Activated naive CD8-positive, alpha-beta T cell treated with anti-CD3 and anti-CD28 coated beads, Interleukin-2, amount 50 U/mL, for 16 hours (primary cell): ENCODE results near the gene RAP2B.
"Not testable (repeated sequence)": the region's sequence is repeated elsewhere in the genome, so short reads cannot be mapped to it uniquely, and the experiment has no call there.

Experiments
- DNase-seq: peaks from one replicate; pipeline ENCODE4 v3.0.0-alpha.2; 2020; ENCODE audit warnings: low read depth, low spot score

Gene RAP2B

DNA sequence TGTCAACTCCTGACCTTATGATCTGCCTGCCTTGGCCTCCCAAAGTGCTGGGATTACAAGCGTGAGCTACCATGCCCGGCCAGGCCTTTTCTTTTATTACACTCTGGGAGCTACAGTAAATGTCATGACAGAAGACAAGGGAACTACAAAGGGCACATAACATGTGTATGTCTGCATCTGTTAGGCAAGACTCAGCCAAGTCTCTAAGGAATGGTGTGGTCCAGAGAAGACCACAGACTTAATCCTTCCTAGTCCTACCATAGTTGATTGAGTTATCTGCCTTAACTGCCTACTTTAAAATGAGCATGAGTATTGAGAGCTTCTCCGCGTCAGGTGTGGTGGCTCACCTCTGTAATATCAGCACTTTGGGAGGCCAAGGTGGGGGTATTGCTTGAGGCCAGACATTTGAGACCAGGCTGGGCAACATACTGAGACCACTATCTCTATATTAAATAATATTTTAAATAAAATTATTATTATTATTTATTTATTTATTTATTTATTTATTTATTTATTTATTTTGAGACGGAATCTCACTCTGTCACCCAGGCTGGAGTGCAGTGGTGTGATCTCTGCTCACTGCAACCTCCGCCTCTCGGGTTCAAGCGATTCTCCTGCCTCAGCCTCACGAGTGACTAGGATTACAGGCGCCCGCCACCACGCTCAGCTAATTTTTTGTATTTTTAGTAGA, 31.9 kb downstream of the RAP2B start:
- not testable (repeated sequence) for DNase-seq

DNA sequence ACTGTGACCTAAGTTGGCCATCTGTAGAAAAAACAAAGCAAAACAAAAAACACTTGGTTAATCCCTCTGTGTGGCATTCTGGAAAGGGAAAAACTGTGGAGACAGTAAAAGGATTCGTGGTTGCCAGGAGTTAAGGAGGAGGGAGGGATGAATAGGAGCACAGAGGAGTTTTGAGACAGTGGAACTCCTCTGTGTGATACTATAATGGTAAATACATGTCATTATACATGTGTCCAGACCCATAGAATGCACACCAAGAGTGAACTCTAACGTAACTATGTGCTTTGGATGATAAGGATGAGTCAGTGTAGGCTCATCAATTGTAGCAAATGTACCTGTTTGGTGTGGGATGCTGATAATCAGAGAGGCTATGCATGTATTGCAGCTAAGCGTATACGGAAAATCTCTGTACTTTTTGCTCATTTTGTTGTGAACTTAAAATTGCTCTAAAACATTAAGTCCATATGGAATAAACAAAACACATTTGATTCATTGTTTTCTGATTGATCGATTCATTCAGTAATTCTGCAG, 33.4 kb downstream of the RAP2B start:
- no peak for DNase-seq

DNA sequence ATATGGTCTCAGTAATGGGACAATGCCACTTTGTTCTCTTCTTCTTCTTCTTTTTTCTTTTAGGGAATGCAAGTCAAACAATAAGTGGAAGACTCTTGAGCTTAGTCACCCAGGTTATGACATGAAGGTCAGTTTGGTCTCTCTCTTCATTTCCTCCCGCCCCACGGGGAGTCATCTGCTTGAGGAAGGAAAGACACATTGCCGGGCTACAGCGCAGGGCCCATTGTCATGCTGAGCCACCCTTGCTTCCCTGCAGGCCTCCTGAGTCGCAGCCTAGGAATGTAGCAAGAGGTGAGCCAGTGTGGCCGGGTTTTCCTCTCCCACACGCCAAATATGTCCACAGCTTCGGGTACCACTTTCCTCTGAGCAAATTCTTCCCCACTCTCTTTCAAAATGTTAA, 47.6 kb downstream of the RAP2B start:
- no peak for DNase-seq

DNA sequence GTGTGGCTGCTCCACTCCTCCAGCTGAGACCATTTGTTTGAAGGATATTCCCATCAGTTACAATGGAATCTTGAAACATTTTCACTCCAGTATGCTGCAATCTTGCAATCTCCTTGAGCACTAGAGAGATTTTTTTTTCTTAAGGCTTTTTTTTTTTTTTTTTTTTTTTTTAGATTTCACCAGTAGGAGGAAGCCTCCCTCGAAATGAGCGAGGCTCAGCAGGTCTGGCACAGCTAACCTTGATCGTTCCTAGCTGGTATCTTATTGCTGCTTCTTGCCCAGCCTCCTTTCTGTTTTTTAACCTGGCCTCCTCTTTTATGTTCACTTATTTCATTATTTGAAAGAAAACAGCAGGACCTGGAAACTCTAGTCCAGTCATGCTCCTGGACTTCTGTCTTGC, 48.1 kb downstream of the RAP2B start:
- DNase-seq = no peak

DNA sequence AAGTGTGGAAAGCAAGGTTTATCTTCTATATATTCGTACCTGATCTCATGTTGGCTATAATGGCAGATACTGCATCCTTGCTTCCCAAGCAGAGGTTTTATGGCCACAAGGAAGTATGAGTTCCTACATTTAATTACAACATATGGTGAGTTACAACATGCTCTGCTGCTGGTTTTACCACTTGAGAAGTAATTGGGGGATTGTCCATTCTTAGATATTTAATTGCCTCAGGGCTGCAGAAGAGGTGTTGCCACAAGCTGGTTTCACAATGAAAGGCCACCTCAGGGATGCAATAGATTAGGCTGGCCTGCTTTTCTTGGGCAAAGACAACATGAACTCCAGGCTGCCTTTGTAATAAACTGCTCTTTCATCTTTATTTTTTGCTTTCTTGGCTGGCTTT, 48.6 kb downstream of the RAP2B start:
- DNase-seq = no peak

DNA sequence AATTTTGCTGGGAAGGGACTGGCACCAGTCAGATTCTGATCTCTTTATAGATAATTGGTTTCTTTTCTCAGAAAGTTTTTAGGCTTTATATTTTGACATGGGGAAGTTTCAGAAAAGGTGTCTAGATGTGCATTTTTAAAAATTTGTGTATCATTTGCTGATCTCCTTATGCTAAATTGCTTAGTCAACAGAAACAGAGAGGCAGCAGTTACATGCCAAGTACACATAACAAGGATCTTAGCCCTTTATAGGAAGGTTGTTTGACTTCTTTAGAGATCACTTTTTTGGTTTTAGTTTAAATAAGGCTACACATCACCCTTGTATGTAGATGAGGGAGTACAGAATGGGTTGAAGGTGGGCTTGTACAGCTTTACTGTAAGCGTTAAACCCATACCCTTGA, 53.5 kb downstream of the RAP2B start:
- no peak for DNase-seq

DNA sequence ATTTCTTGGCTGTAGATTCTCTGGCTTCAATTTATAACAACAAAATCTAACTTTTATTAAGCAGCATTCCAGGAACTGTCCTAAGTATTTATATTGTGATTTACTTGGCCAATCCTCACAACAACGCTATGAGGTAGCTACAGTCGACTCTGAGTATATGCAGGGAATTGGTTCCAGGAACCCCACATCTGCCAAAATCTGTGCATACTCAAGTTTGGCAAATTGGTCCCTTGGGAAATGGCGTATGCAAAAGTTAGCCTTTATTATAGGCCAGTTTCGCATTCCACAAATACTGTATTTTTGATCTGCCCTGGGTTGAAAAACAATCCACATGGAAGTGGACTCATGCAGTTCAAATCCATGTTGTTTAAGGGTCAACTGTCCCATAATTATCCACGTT, 53.9 kb downstream of the RAP2B start:
- DNase-seq = no peak

DNA sequence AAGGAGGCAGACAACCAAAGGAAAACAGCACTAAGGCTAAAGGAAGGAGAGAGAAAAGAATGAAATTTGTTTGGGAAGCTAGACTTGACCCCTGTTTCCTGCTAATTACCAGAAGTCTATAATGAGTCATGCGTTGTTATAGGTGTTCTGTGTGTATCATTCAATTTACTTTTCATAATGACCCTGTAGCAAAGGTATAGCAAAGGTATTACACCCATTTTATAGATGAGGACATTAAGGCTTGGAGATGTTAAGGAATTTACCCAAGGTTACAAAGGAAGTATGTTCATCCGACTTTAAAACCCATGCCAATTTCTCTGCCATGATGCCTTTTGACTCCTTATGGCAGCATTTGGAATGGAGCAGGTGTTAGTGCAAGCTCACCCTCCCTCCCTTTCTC, 54.9 kb downstream of the RAP2B start:
- DNase-seq = no peak

DNA sequence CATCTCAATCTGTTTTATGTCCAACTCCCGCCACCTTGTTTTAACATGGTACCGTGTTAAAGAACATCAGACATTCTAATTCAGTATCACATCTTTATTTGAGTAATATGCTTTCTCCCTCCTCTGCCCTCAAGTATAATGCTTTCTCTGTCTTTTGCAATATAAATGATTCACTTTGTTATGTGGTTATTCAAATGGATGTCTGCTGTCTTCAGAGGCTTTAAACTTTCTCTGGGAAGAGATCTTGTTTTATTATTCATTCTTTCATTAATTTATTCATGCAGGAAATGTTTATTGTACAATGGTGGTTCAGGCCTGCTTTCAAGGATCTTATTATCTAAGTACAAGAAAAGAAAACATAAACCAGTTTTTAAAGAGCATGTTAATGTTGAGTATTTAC, 57.1 kb downstream of the RAP2B start:
- DNase-seq = no peak
